Neural cell (in vitro differentiated cells): ENCODE results near the gene RNF148. TPM values are rescaled to one million over a fixed set of nuclear protein-coding genes. Genes with fewer than 3 reads are reported as not detected.

Experiments used
- H2AFZ ChIP-seq: fragments of 200-600, 300-800 bp; sonication (generic), shearing (Covaris generic); 2 replicates; pipeline ENCODE4 v1.6.0; 2014; ENCODE audit warnings: low read depth, mild to moderate bottlenecking, antibody characterized with exemption, low read length, moderate library complexity
- H3F3A ChIP-seq: fragments of 200-600 bp; shearing (Covaris generic); 2 replicates; pipeline ENCODE4 v1.6.1; 2016; ENCODE audit warnings: mild to moderate bottlenecking, moderate library complexity, mixed read lengths, antibody characterized with exemption, low read length; ENCODE audit not compliant: insufficient read depth, poor library complexity, severe bottlenecking
- H3K27ac ChIP-seq: fragments of 200-600, 300-800 bp; sonication (generic), shearing (Covaris generic); 2 replicates; pipeline ENCODE4 v1.5.1; 2014; ENCODE audit warnings: mild to moderate bottlenecking, low read length, moderate library complexity
- H3K27me3 ChIP-seq: fragments of 300-800, 200-600 bp; sonication (generic), shearing (Covaris generic); 2 replicates; pipeline ENCODE4 v1.6.0; 2014; ENCODE audit warnings: mild to moderate bottlenecking, low read depth, low read length, moderate library complexity; ENCODE audit not compliant: insufficient read depth
- H3K36me3 ChIP-seq: fragments of 300-800, 200-600 bp; sonication (generic), shearing (Covaris generic); 2 replicates; pipeline ENCODE4 v1.5.1; 2014; ENCODE audit warnings: mild to moderate bottlenecking, antibody characterized with exemption, low read length, moderate library complexity; ENCODE audit not compliant: insufficient read depth
- H3K4me2 ChIP-seq: fragments of 300-800, 200-600 bp; sonication (generic), shearing (Covaris generic); 2 replicates; pipeline ENCODE4 v1.6.0; 2014; ENCODE audit warnings: mild to moderate bottlenecking, low read length
- H3K4me3 ChIP-seq: fragments of 300-800, 200-600 bp; sonication (generic), shearing (Covaris generic); 2 replicates; pipeline ENCODE4 v1.5.1; 2014; ENCODE audit warnings: mild to moderate bottlenecking, low read length, moderate library complexity
- H3K79me2 ChIP-seq: fragments of 200-600 bp; shearing (Covaris generic); replicated peaks from 2 replicates; pipeline ENCODE4 v1.6.0; 2014; ENCODE audit warnings: mild to moderate bottlenecking, low read length, moderate library complexity; ENCODE audit not compliant: insufficient read depth
- H3K9ac ChIP-seq: fragments of 300-800, 200-600 bp; sonication (generic), shearing (Covaris generic); 2 replicates; pipeline ENCODE4 v1.6.1; 2016; ENCODE audit warnings: mild to moderate bottlenecking, low read length, mixed read lengths
- H3K9me2 ChIP-seq: fragments of 200-600 bp; shearing (Covaris generic); 2 replicates; pipeline ENCODE4 v1.6.1; 2016; ENCODE audit warnings: mild to moderate bottlenecking, low read length, mixed read lengths; ENCODE audit not compliant: insufficient read depth
- H3K9me3 ChIP-seq: fragments of 200-600, 300-800 bp; sonication (generic), shearing (Covaris generic); 2 replicates; pipeline ENCODE4 v1.6.1; 2016; ENCODE audit warnings: mild to moderate bottlenecking, mixed run types, low read length, moderate library complexity, mixed read lengths
- H4K20me1 ChIP-seq: fragments of 200-600 bp; shearing (Covaris generic); 2 replicates; pipeline ENCODE4 v1.6.1; 2016; ENCODE audit warnings: mild to moderate bottlenecking, mixed run types; ENCODE audit not compliant: insufficient read depth
- EP300 ChIP-seq: fragments of 450-650 bp; conservative IDR thresholded peaks from 2 replicates; pipeline ENCODE4 v1.6.1; 2014; ENCODE audit warnings: antibody characterized with exemption, mild to moderate bottlenecking, moderate library complexity; ENCODE audit not compliant: poor library complexity, severe bottlenecking
- EZH2 ChIP-seq: fragments of 200-600, 300-800 bp; shearing (Covaris generic), sonication (generic); IDR thresholded peaks from 2 replicates; pipeline ENCODE4 v1.6.1; 2014; ENCODE audit warnings: antibody characterized with exemption, low read length, borderline replicate concordance, mild to moderate bottlenecking; ENCODE audit not compliant: insufficient read depth, poor library complexity, severe bottlenecking
- MXI1 ChIP-seq: fragments of 450-650 bp; conservative IDR thresholded peaks from 2 replicates; pipeline ENCODE4 v1.6.1; 2014; ENCODE audit warnings: antibody characterized with exemption, mild to moderate bottlenecking; ENCODE audit not compliant: poor library complexity, severe bottlenecking
- POLR2AphosphoS5 ChIP-seq: IDR thresholded peaks from 2 replicates; pipeline ENCODE4 v1.6.1; 2012
- RAD21 ChIP-seq: fragments of 450-650 bp; conservative IDR thresholded peaks from 2 replicates; pipeline ENCODE4 v1.6.1; 2014; ENCODE audit warnings: antibody characterized with exemption, mild to moderate bottlenecking, moderate library complexity
- SMC3 ChIP-seq: fragments of 450-650 bp; conservative IDR thresholded peaks from 2 replicates; pipeline ENCODE4 v1.6.1; 2014; ENCODE audit warnings: antibody characterized with exemption, mild to moderate bottlenecking, moderate library complexity; ENCODE audit not compliant: poor library complexity
- TAF1 ChIP-seq: IDR thresholded peaks from 2 replicates; pipeline ENCODE4 v1.6.1; 2012; ENCODE audit warnings: low read depth
- polyA plus RNA-seq: library from polyadenylated mRNA; depleted of rRNA; stranded (reverse); fragments of >200 nt; gene quantifications from 2 replicates; pipeline ENCODE4 v1.2.3, GENCODE V29; 2014
- TF ChIP-seq, protein P1 (sequence below): IDR thresholded peaks from 2 replicates; pipeline ENCODE4 v1.6.1; 2012; ENCODE audit warnings: borderline replicate concordance
- TF ChIP-seq, protein P2 (sequence below): fragments of 450-650 bp; IDR thresholded peaks from 2 replicates; pipeline ENCODE4 v1.5.1; 2014; ENCODE audit warnings: antibody characterized with exemption, mild to moderate bottlenecking, moderate library complexity; ENCODE audit not compliant: poor library complexity, severe bottlenecking

Gene RNF148
- polyA plus RNA-seq, 1 donor from 2014 or later = 0.25 TPM

- H3K9me2 ChIP-seq = no peaks in the 10 kb centered on the region
- H3K27ac ChIP-seq = no peak overlapping the region
- no peaks in the 10 kb centered on the region for H3K36me3 ChIP-seq
- no peaks in the 10 kb centered on the region for H3F3A ChIP-seq
- no peaks in the 10 kb centered on the region for H3K79me2 ChIP-seq
- no peak overlapping the region for H3K4me2 ChIP-seq
- no peaks in the 10 kb centered on the region for H3K9me3 ChIP-seq
- no peaks in the 10 kb centered on the region for H3K27me3 ChIP-seq
- no peak overlapping the region for H2AFZ ChIP-seq
- no peaks in the 10 kb centered on the region for H4K20me1 ChIP-seq
- no peak overlapping the region for H3K4me3 ChIP-seq
- H3K9ac ChIP-seq = no peak overlapping the region
- TF ChIP-seq SMC3 = no peak
- TF ChIP-seq, protein P1, sequence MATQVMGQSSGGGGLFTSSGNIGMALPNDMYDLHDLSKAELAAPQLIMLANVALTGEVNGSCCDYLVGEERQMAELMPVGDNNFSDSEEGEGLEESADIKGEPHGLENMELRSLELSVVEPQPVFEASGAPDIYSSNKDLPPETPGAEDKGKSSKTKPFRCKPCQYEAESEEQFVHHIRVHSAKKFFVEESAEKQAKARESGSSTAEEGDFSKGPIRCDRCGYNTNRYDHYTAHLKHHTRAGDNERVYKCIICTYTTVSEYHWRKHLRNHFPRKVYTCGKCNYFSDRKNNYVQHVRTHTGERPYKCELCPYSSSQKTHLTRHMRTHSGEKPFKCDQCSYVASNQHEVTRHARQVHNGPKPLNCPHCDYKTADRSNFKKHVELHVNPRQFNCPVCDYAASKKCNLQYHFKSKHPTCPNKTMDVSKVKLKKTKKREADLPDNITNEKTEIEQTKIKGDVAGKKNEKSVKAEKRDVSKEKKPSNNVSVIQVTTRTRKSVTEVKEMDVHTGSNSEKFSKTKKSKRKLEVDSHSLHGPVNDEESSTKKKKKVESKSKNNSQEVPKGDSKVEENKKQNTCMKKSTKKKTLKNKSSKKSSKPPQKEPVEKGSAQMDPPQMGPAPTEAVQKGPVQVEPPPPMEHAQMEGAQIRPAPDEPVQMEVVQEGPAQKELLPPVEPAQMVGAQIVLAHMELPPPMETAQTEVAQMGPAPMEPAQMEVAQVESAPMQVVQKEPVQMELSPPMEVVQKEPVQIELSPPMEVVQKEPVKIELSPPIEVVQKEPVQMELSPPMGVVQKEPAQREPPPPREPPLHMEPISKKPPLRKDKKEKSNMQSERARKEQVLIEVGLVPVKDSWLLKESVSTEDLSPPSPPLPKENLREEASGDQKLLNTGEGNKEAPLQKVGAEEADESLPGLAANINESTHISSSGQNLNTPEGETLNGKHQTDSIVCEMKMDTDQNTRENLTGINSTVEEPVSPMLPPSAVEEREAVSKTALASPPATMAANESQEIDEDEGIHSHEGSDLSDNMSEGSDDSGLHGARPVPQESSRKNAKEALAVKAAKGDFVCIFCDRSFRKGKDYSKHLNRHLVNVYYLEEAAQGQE = no peak
- no peak for TF ChIP-seq MXI1
- no peak for TF ChIP-seq EZH2
- TF ChIP-seq, protein P2, sequence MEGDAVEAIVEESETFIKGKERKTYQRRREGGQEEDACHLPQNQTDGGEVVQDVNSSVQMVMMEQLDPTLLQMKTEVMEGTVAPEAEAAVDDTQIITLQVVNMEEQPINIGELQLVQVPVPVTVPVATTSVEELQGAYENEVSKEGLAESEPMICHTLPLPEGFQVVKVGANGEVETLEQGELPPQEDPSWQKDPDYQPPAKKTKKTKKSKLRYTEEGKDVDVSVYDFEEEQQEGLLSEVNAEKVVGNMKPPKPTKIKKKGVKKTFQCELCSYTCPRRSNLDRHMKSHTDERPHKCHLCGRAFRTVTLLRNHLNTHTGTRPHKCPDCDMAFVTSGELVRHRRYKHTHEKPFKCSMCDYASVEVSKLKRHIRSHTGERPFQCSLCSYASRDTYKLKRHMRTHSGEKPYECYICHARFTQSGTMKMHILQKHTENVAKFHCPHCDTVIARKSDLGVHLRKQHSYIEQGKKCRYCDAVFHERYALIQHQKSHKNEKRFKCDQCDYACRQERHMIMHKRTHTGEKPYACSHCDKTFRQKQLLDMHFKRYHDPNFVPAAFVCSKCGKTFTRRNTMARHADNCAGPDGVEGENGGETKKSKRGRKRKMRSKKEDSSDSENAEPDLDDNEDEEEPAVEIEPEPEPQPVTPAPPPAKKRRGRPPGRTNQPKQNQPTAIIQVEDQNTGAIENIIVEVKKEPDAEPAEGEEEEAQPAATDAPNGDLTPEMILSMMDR = no peak
- no peak for TF ChIP-seq POLR2AphosphoS5
- TF ChIP-seq EP300 = no peak
- TF ChIP-seq RAD21 = no peak
- TF ChIP-seq TAF1 = no peak
Measured at GRCh38 chr7:122673951-122674350, 28.8 kb downstream of the RNF148 start.

GRCh38 chr7:122672536-122672935 is 30.2 kb downstream of the RNF148 start:
- H3K9ac ChIP-seq = no peak overlapping the region
- no peak overlapping the region for H2AFZ ChIP-seq
- H3K36me3 ChIP-seq = no peaks in the 10 kb centered on the region
- no peaks in the 10 kb centered on the region for H3F3A ChIP-seq
- no peaks in the 10 kb centered on the region for H3K9me2 ChIP-seq
- no peak overlapping the region for H3K4me2 ChIP-seq
- no peak for TF ChIP-seq TAF1
- no peak for TF ChIP-seq EZH2
- TF ChIP-seq RAD21 = no peak
- no peak for TF ChIP-seq POLR2AphosphoS5
- no peak for TF ChIP-seq EP300
- TF ChIP-seq SMC3 = no peak
- TF ChIP-seq MXI1 = no peak
- TF ChIP-seq, protein P1 = no peak
- TF ChIP-seq, protein P2 = no peak
- H3K27me3 ChIP-seq = no peaks in the 10 kb centered on the region
- no peaks in the 10 kb centered on the region for H3K9me3 ChIP-seq
- H4K20me1 ChIP-seq = no peaks in the 10 kb centered on the region
- no peak overlapping the region for H3K4me3 ChIP-seq
- no peak overlapping the region for H3K27ac ChIP-seq
- no peaks in the 10 kb centered on the region for H3K79me2 ChIP-seq
